H9 (cell line): ENCODE results near the gene ZNF33A. TPM values are rescaled to one million over a fixed set of nuclear protein-coding genes. Genes with fewer than 3 reads are reported as not detected.

Experiments used
- DNase-seq: peaks from one replicate; pipeline ENCODE4 v3.0.0-alpha.2; 2017
- H2AFZ ChIP-seq: one replicate; pipeline ENCODE4 v1.6.1; 2013; ENCODE audit warnings: mild to moderate bottlenecking, low read length, control low read depth, moderate library complexity
- H2AK5ac ChIP-seq: 2 replicates; pipeline ENCODE4 v1.6.1; 2013; ENCODE audit warnings: low read length, control low read depth, mixed read lengths; ENCODE audit not compliant: insufficient read length
- H2BK120ac ChIP-seq: one replicate; pipeline ENCODE4 v1.6.1; 2013; ENCODE audit warnings: low read depth, mild to moderate bottlenecking, low read length, control low read depth, inconsistent platforms; ENCODE audit not compliant: poor library complexity, severe bottlenecking
- H2BK12ac ChIP-seq: 2 replicates; pipeline ENCODE4 v1.6.1; 2013; ENCODE audit warnings: low read length, control low read depth, mixed read lengths, low read depth; ENCODE audit not compliant: insufficient read length
- H2BK15ac ChIP-seq: 2 replicates; pipeline ENCODE4 v1.6.1; 2013; ENCODE audit warnings: low read depth, low read length, control low read depth
- H2BK20ac ChIP-seq: one replicate; pipeline ENCODE4 v1.6.1; 2013; ENCODE audit warnings: low read depth, mild to moderate bottlenecking, low read length, control low read depth, inconsistent platforms; ENCODE audit not compliant: poor library complexity, severe bottlenecking
- H2BK5ac ChIP-seq: 2 replicates; pipeline ENCODE4 v1.6.1; 2013; ENCODE audit warnings: low read length, control low read depth, mixed read lengths; ENCODE audit not compliant: insufficient read length
- H3K14ac ChIP-seq: 2 replicates; pipeline ENCODE4 v1.6.1; 2013; ENCODE audit warnings: low read length, control low read depth; ENCODE audit not compliant: insufficient read depth
- H3K18ac ChIP-seq: 2 replicates; pipeline ENCODE4 v1.6.1; 2013; ENCODE audit warnings: low read depth, mild to moderate bottlenecking, mixed read lengths, low read length, control low read depth; ENCODE audit not compliant: insufficient read length
- H3K23ac ChIP-seq: 2 replicates; pipeline ENCODE4 v1.6.1; 2013; ENCODE audit warnings: low read length, control low read depth, mixed read lengths, low read depth; ENCODE audit not compliant: insufficient read length
- H3K23me2 ChIP-seq: 2 replicates; pipeline ENCODE4 v1.6.1; 2013; ENCODE audit warnings: low read depth, mild to moderate bottlenecking, mixed read lengths, low read length, control low read depth; ENCODE audit not compliant: insufficient read length, poor library complexity, severe bottlenecking
- H3K27ac ChIP-seq: 2 replicates; pipeline ENCODE4 v1.5.1; 2013; ENCODE audit warnings: low read length, control low read depth, mixed read lengths, low read depth; ENCODE audit not compliant: insufficient read length
- H3K27me3 ChIP-seq: 2 replicates; pipeline ENCODE4 v1.6.1; 2013; ENCODE audit warnings: low read length, control low read depth, inconsistent platforms; ENCODE audit not compliant: insufficient read depth
- H3K4ac ChIP-seq: 2 replicates; pipeline ENCODE4 v1.6.1; 2013; ENCODE audit warnings: low read depth, mild to moderate bottlenecking, control low read depth, inconsistent platforms, low read length, moderate library complexity
- H3K4me1 ChIP-seq: 2 replicates; pipeline ENCODE4 v1.6.1; 2013; ENCODE audit warnings: low read length, control low read depth, inconsistent platforms; ENCODE audit not compliant: insufficient read depth
- H3K4me2 ChIP-seq: 2 replicates; pipeline ENCODE4 v1.6.1; 2013; ENCODE audit warnings: low read length, control low read depth, mixed read lengths; ENCODE audit not compliant: insufficient read length, insufficient read depth
- H3K56ac ChIP-seq: 2 replicates; pipeline ENCODE4 v1.6.1; 2013; ENCODE audit warnings: low read depth, mild to moderate bottlenecking, mixed read lengths, low read length, control low read depth; ENCODE audit not compliant: insufficient read length
- H3K79me1 ChIP-seq: 2 replicates; pipeline ENCODE4 v1.6.1; 2013; ENCODE audit warnings: low read depth, mild to moderate bottlenecking, moderate library complexity, low read length, control low read depth, inconsistent platforms; ENCODE audit not compliant: insufficient read depth, poor library complexity, severe bottlenecking
- H3K79me2 ChIP-seq: 2 replicates; pipeline ENCODE4 v1.6.1; 2013; ENCODE audit warnings: low read length, control low read depth, inconsistent platforms; ENCODE audit not compliant: insufficient read depth
- H3K9ac ChIP-seq: 2 replicates; pipeline ENCODE4 v1.6.1; 2013; ENCODE audit warnings: low read length, control low read depth, mixed read lengths; ENCODE audit not compliant: insufficient read length; ENCODE audit errors: extremely low read depth
- H3K9me3 ChIP-seq: one replicate; pipeline ENCODE4 v1.6.1; 2013; ENCODE audit warnings: low read depth, low read length, inconsistent platforms; ENCODE audit not compliant: control insufficient read depth
- H3T11ph ChIP-seq: one replicate; pipeline ENCODE4 v1.6.1; 2013; ENCODE audit warnings: mild to moderate bottlenecking, low read length, control low read depth, inconsistent platforms
- H4K20me1 ChIP-seq: one replicate; pipeline ENCODE4 v1.6.1; 2013; ENCODE audit not compliant: control insufficient read depth, insufficient read length, insufficient read depth
- H4K5ac ChIP-seq: 2 replicates; pipeline ENCODE4 v1.6.1; 2013; ENCODE audit warnings: low read depth, mild to moderate bottlenecking, mixed read lengths, low read length, control low read depth; ENCODE audit not compliant: insufficient read length
- H4K8ac ChIP-seq: replicated peaks from 2 replicates; pipeline ENCODE4 v1.6.1; 2013; ENCODE audit warnings: low read length, control low read depth, mixed read lengths, low read depth; ENCODE audit not compliant: insufficient read length
- H4K91ac ChIP-seq: 2 replicates; pipeline ENCODE4 v1.6.1; 2013; ENCODE audit warnings: low read depth, mild to moderate bottlenecking, moderate library complexity, mixed read lengths, low read length, control low read depth; ENCODE audit not compliant: insufficient read length
- H3K27ac Mint-ChIP-seq, 3 experiments: 2 replicates in 2 of 3; 3 replicates in 1 of 3; pipeline ENCODE4 v1.8.0; 2020 to 2021; ENCODE audit warnings: mixed read lengths in 3 of 3, mild to moderate bottlenecking in 1 of 3, moderate library complexity in 1 of 3
- H3K27me3 Mint-ChIP-seq: 2 replicates; pipeline ENCODE4 v1.8.0; 2021; ENCODE audit warnings: low read depth, mild to moderate bottlenecking, moderate library complexity, mixed read lengths
- H3K36me3 Mint-ChIP-seq, 3 experiments: 2 replicates in 2 of 3; 3 replicates in 1 of 3; pipeline ENCODE4 v1.8.0; 2020 to 2021; ENCODE audit warnings: low read depth in 3 of 3, mixed read lengths in 3 of 3; ENCODE audit not compliant: insufficient read depth in 1 of 3
- H3K4me1 Mint-ChIP-seq, 2 experiments: 2 replicates each; pipeline ENCODE4 v1.8.0; 2020; ENCODE audit warnings: mixed read lengths in 2 of 2
- H3K4me3 Mint-ChIP-seq, 2 experiments: 2 replicates in 1 of 2; 3 replicates in 1 of 2; pipeline ENCODE4 v1.8.0; 2020 to 2021; ENCODE audit warnings: mild to moderate bottlenecking in 2 of 2, mixed read lengths in 2 of 2, moderate library complexity in 1 of 2
- H3K9me3 Mint-ChIP-seq, 2 experiments: 2 replicates in 1 of 2; 3 replicates in 1 of 2; pipeline ENCODE4 v1.8.0; 2020; ENCODE audit warnings: mild to moderate bottlenecking in 2 of 2, mixed read lengths in 2 of 2, moderate library complexity in 1 of 2
- CTCF ChIP-seq: fragments of 200-600 bp; sonication (generic); conservative IDR thresholded peaks from 3 replicates; pipeline ENCODE4 v1.8.0; 2021; ENCODE audit warnings: antibody characterized with exemption, mild to moderate bottlenecking
- WGBS: extraction: QIAGEN DNeasy Blood & Tissue Kit; methylation state at CpG from one replicate; pipeline ENCODE4 v1.1.7; 2013; ENCODE audit warnings: missing lambda C conversion rate, low lambda C conversion rate, mixed read lengths; ENCODE audit not compliant: insufficient read length; ENCODE audit errors: extremely low coverage; 5-methylcytosine and 5-hydroxymethylcytosine counted together
- total RNA-seq: library from RNA; stranded (reverse); gene quantifications from 2 replicates; pipeline ENCODE4 v1.2.1, GENCODE V29; 2021

ZNF33A gene
- total RNA-seq, 1 experiment from 2014 or later = 42.7 TPM

DNA sequence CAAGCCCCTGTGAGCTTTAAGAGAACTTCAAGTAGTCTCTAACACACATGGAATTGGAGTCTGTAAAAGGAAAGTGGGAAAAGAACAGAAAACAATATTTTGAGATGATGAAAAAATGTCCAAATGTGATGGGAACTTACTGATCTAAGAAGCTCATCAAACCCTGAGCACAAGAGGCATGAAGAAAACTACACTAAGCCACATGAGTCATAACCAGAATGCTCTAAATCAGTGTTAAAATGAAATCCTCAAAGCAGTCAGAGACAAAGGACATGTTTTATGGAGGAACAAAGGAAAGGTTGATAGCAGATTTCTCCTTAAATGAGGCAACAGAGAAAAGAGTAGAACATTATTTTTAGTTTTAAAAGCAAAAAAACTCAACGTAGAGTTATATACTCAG is 37.2 kb downstream of the ZNF33A start:
- H4K20me1 ChIP-seq = no peaks in the 10 kb centered on the region
- H2BK20ac ChIP-seq = no peak overlapping the region
- no peak overlapping the region for H3K27ac Mint-ChIP-seq
- H3K36me3 Mint-ChIP-seq = peaks cover 75 to 87% (median 84%) of the 10 kb centered on the region in 3 experiments
- no peak overlapping the region for H2BK120ac ChIP-seq
- H4K5ac ChIP-seq = no peak overlapping the region
- H3K23ac ChIP-seq = no peak overlapping the region
- no peaks in the 10 kb centered on the region for H3K79me2 ChIP-seq
- H4K91ac ChIP-seq = no peak overlapping the region
- H2BK12ac ChIP-seq = no peak overlapping the region
- H2AFZ ChIP-seq = no peak overlapping the region
- H3K79me1 ChIP-seq = no peaks in the 10 kb centered on the region
- no peak overlapping the region for H2BK15ac ChIP-seq
- H3K9ac ChIP-seq = no peak overlapping the region
- WGBS = no CpG with 5 or more reads among the region's 1 CpG
- no peak overlapping the region for H4K8ac ChIP-seq
- H3K27ac ChIP-seq = no peak overlapping the region
- DNase-seq = no peak
- no peak overlapping the region for H3K56ac ChIP-seq
- H3K4ac ChIP-seq = no peak overlapping the region
- peaks cover 50 to 70% of the 10 kb centered on the region in 2 experiments for H3K9me3 Mint-ChIP-seq
- TF ChIP-seq CTCF = no peak
- H3K4me1 Mint-ChIP-seq = no peaks in the 10 kb centered on the region
- H3K9me3 ChIP-seq = no peaks in the 10 kb centered on the region
- H2BK5ac ChIP-seq = no peak overlapping the region
- no peaks in the 10 kb centered on the region for H3K27me3 Mint-ChIP-seq
- no peak overlapping the region for H3K4me3 Mint-ChIP-seq
- H3K14ac ChIP-seq = no peak overlapping the region
- no peaks in the 10 kb centered on the region for H3K4me1 ChIP-seq
- no peak overlapping the region for H3K4me2 ChIP-seq
- no peak overlapping the region for H3T11ph ChIP-seq
- no peaks in the 10 kb centered on the region for H3K23me2 ChIP-seq
- no peaks in the 10 kb centered on the region for H3K27me3 ChIP-seq
- H2AK5ac ChIP-seq = no peak overlapping the region
- no peak overlapping the region for H3K18ac ChIP-seq
